Brain pericyte (primary cell): ENCODE results near the gene TSPY2.
"Not testable (repeated sequence)": the region's sequence is repeated elsewhere in the genome, so short reads cannot be mapped to it uniquely, and the experiment has no call there.

Source experiments
- DNase-seq: peaks from one replicate; pipeline ENCODE4 v3.0.0-alpha.2; 2012; ENCODE audit warnings: low read depth, low spot score

Gene TSPY2

DNA sequence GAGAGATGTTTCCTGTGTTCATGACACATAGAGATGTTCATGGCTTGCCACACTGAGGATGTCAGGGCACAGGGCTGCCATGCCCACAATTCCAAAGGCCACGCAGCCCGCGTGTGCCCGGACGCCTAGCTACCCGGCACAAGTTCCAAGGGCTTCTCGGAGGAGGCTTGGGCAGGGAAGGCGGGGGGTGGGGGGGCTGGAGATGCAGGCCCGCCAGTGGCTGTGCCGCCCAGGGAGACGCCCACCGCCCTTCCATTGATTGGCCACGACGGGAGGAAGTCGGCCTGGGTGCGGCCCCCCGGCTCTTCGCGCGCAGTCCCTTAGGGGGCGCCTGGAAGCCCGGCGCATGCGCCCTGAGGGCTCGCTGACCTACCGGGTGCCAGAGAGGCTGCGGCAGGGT, at the start of gene TSPY2:
TSPY2 (plus strand) TSS at position 301 of the 400 bp plus-strand sequence; CDS start at position 347, 46 bp downstream.
- not testable (repeated sequence) for DNase-seq

DNA sequence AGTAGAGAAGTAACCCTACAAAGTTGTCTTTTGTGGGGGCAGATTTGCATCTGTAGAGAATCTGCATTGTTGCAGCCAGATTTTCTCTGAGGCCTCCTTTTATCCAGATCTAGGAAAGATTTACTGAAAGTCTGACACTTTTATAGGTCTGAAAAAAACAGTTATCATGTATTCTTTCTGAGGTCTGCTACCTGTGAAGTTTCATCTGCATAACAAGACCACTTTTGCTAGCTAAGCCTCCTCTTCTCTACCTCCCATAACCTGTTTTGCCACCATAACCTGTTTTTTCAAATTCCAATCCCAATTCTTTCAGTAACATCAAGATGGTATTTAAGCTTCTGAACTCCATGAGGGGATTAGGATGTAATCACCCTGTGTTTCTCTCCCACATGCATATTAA, 36.5 kb upstream of the TSPY2 start:
- not testable (repeated sequence) for DNase-seq

GRCh38 chrY:6217045-6217444, 29.0 kb upstream of the TSPY2 start:
- DNase-seq = not testable (repeated sequence)

- DNase-seq = not testable (repeated sequence)
Observed at GRCh38 chrY:6269839-6270238, 23.8 kb downstream of the TSPY2 start.
